ENCODE results near the gene GPS1.

GRCh38 chr17:82097919-82098168, 46.1 kb downstream of the GPS1 start:
- TF ChIP-seq CTCF (conservative IDR thresholded peaks at IDR 0.05; ENCODE audit: low read length) (no peak), EZH2phosphoT487 (IDR thresholded peaks at IDR 0.05; ENCODE audit: borderline replicate concordance) (no peak)
